Fibroblast of lung (primary cell): ENCODE data around the gene KNDC1.

Source experiments
- EZH2 ChIP-seq: IDR thresholded peaks from 2 replicates; pipeline ENCODE4 v1.5.1; 2012; ENCODE audit warnings: low read length, control low read depth, mild to moderate bottlenecking; ENCODE audit errors: missing control alignments
- TF ChIP-seq, protein P1 (sequence below), 2 donors: IDR thresholded peaks in 1 of 2; conservative IDR thresholded peaks in 1 of 2; 1 replicate in 1 of 2; 2 replicates in 1 of 2; pipeline ENCODE4 v1.5.1; 2011 to 2012; ENCODE audit warnings: low read length in 2 of 2, control low read depth in 1 of 2, inconsistent platforms in 1 of 2, low read depth in 1 of 2, mild to moderate bottlenecking in 1 of 2

DNA sequence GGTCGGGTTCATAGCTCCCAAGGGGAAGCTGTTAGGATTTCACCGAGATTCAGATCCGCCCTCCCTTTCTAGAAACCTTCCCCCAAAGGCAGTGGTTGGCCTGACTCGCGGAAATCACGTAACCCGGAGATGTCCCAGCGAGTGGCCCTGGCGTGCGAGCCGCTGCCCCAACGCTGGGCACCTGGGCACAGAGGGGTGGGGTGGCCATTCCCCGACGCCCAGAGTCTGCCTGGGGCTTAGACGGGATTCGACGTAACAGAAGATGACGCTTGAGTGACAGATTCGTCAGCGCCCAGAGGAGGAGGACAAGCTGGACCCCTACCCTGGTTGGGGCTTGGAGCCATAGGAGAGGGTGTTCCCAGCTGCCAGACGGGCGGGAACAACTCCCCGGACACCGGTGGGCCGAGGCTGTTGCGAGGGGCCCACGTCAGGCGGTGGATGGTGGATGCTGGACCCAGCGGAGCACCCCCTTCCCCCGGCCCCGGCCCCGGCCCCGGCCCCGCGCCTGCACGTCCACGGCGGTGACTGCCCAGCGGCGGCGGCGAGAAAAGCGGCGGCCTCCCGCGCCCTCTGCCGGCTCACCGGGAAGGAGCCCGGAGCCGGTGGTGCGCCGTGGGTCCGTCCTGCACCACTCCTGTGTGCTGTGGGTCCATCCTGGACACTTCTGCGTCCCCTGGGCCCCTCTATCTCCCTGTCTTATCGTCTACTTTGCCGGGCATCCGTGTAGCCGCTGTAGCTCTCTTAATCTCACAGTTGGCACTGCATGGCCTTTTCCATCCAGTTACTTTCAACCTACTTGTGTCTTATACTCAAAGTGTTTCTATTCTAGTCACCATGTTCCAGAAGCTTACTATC is 35.4 kb upstream of the KNDC1 start:
- TF ChIP-seq, protein P1, sequence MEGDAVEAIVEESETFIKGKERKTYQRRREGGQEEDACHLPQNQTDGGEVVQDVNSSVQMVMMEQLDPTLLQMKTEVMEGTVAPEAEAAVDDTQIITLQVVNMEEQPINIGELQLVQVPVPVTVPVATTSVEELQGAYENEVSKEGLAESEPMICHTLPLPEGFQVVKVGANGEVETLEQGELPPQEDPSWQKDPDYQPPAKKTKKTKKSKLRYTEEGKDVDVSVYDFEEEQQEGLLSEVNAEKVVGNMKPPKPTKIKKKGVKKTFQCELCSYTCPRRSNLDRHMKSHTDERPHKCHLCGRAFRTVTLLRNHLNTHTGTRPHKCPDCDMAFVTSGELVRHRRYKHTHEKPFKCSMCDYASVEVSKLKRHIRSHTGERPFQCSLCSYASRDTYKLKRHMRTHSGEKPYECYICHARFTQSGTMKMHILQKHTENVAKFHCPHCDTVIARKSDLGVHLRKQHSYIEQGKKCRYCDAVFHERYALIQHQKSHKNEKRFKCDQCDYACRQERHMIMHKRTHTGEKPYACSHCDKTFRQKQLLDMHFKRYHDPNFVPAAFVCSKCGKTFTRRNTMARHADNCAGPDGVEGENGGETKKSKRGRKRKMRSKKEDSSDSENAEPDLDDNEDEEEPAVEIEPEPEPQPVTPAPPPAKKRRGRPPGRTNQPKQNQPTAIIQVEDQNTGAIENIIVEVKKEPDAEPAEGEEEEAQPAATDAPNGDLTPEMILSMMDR (conservative IDR thresholded peaks at IDR 0.05 in 1 of 2, IDR thresholded peaks at IDR 0.05 in 1 of 2; ENCODE audit: low read depth in 1 of 2, low read length in 2 of 2) = peak; percentile 21 to 22
- TF ChIP-seq EZH2 = no peak
